ENCODE results near the gene PKDCC.

The PKDCC gene

GRCh38 chr2:42085070-42085469, 37.2 kb downstream of the PKDCC start:
- in situ Hi-C loops (cut with HindIII; ENCODE audit: low sequenced_read_pairs): loop anchor here (5.0 kb wide), 1 partner anchor 228 kb away; no protein-coding TSS in a partner anchor

GRCh38 chr2:42085706-42086487, 38.1 kb downstream of the PKDCC start:
- in situ Hi-C loops (cut with HindIII; ENCODE audit: low sequenced_read_pairs): loop anchor here (5.0 kb wide), 1 partner anchor 229 kb away; no protein-coding TSS in a partner anchor

GRCh38 chr2:42086500-42086953, 38.7 kb downstream of the PKDCC start:
- in situ Hi-C loops (cut with HindIII; ENCODE audit: low sequenced_read_pairs): loop anchor here (5.0 kb wide), 1 partner anchor 229 kb away; no protein-coding TSS in a partner anchor

- in situ Hi-C loops (cut with HindIII; ENCODE audit: low sequenced_read_pairs): loop anchor here (5.0 kb wide), 1 partner anchor 230 kb away; no protein-coding TSS in a partner anchor
These were observed 39.5 kb downstream of the PKDCC start for GRCh38 chr2:42087137-42087856.

- in situ Hi-C loops (cut with HindIII; ENCODE audit: low sequenced_read_pairs): loop anchor here (5.0 kb wide), 1 partner anchor 231 kb away; no protein-coding TSS in a partner anchor
These were observed 40.0 kb downstream of the PKDCC start for GRCh38 chr2:42087857-42088195.

GRCh38 chr2:42089340-42089925, 41.6 kb downstream of the PKDCC start:
- in situ Hi-C loops (cut with HindIII; ENCODE audit: low sequenced_read_pairs): loop anchor here (5.0 kb wide), 1 partner anchor 232 kb away; no protein-coding TSS in a partner anchor

GRCh38 chr2:42090216-42090615, 42.4 kb downstream of the PKDCC start:
- in situ Hi-C loops (cut with HindIII; ENCODE audit: low sequenced_read_pairs): no loop called here

- in situ Hi-C loops (cut with HindIII; ENCODE audit: low sequenced_read_pairs): no loop called here
These were observed 43.9 kb downstream of the PKDCC start for GRCh38 chr2:42091671-42092070.

GRCh38 chr2:42092084-42092996, 44.5 kb downstream of the PKDCC start:
- in situ Hi-C loops (cut with HindIII; ENCODE audit: low sequenced_read_pairs): no loop called here

GRCh38 chr2:42094114-42094513, 46.3 kb downstream of the PKDCC start:
- in situ Hi-C loops (cut with HindIII; ENCODE audit: low sequenced_read_pairs): no loop called here

GRCh38 chr2:42095923-42096408, 48.1 kb downstream of the PKDCC start:
- in situ Hi-C loops (cut with HindIII; ENCODE audit: low sequenced_read_pairs): no loop called here

GRCh38 chr2:42096869-42097591, 49.2 kb downstream of the PKDCC start:
- in situ Hi-C loops (cut with HindIII; ENCODE audit: low sequenced_read_pairs): no loop called here

GRCh38 chr2:42098571-42099437, 51.0 kb downstream of the PKDCC start:
- in situ Hi-C loops (cut with HindIII; ENCODE audit: low sequenced_read_pairs): no loop called here

GRCh38 chr2:42099438-42100173, 51.8 kb downstream of the PKDCC start:
- in situ Hi-C loops (cut with HindIII; ENCODE audit: low sequenced_read_pairs): no loop called here

- in situ Hi-C loops (cut with HindIII; ENCODE audit: low sequenced_read_pairs): no loop called here
These were observed 52.9 kb downstream of the PKDCC start for GRCh38 chr2:42100683-42101205.

GRCh38 chr2:42101206-42102023, 53.6 kb downstream of the PKDCC start:
- in situ Hi-C loops (cut with HindIII; ENCODE audit: low sequenced_read_pairs): no loop called here
